HL-60 (cell line): Measurements from ENCODE around the gene KCNH8.

Experiments used
- CTCF ChIP-seq: IDR thresholded peaks from one replicate; pipeline ENCODE4 v1.5.1; 2011; ENCODE audit warnings: low read length, control low read depth, inconsistent platforms; ENCODE audit not compliant: insufficient read depth
- POLR2AphosphoS5 ChIP-seq: IDR thresholded peaks from 2 replicates; pipeline ENCODE4 v1.6.1; 2012; ENCODE audit warnings: low read depth
- REST ChIP-seq: IDR thresholded peaks from 2 replicates; pipeline ENCODE4 v1.6.1; 2012; ENCODE audit warnings: low read depth; ENCODE audit not compliant: insufficient replicate concordance

GRCh38 chr3:19220311-19220710, 72.0 kb downstream of the KCNH8 start:
- TF ChIP-seq CTCF (no peak), POLR2AphosphoS5 (no peak), REST (no peak)
